Panc1 (cell line): Measurements from ENCODE around the gene PGA4.
"Not testable (repeated sequence)": the region's sequence is repeated elsewhere in the genome, so short reads cannot be mapped to it uniquely, and the experiment has no call there.

Experiments
- POLR2AphosphoS5 ChIP-seq: IDR thresholded peaks from 2 replicates; pipeline ENCODE4 v1.6.1; 2012; ENCODE audit warnings: mild to moderate bottlenecking, low read depth, low read length, moderate library complexity
- TF ChIP-seq, protein P1 (sequence below): fragments of 450-650 bp; IDR thresholded peaks from 2 replicates; pipeline ENCODE4 v1.5.1; 2017; ENCODE audit warnings: mild to moderate bottlenecking

DNA sequence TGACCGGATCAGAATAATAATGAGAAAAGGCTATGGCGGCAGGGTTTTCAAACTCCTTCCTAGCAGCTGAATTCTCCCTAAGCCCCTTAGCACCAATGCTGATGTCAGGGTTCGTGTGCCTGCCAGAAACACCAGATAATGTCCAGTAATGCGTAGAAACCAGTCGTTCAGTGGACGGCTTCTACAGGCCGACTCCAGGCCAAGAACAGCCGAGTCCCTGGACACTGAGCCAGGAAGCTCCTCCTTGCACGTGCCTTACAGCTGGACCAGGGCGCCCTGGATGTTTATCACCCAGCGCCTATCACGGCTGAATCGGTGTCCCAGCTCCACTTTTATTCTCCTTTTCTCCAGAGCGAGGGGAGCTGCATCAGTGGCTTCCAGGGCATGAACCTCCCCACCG lies 9.9 kb upstream of the PGA4 start:
- TF ChIP-seq, protein P1, sequence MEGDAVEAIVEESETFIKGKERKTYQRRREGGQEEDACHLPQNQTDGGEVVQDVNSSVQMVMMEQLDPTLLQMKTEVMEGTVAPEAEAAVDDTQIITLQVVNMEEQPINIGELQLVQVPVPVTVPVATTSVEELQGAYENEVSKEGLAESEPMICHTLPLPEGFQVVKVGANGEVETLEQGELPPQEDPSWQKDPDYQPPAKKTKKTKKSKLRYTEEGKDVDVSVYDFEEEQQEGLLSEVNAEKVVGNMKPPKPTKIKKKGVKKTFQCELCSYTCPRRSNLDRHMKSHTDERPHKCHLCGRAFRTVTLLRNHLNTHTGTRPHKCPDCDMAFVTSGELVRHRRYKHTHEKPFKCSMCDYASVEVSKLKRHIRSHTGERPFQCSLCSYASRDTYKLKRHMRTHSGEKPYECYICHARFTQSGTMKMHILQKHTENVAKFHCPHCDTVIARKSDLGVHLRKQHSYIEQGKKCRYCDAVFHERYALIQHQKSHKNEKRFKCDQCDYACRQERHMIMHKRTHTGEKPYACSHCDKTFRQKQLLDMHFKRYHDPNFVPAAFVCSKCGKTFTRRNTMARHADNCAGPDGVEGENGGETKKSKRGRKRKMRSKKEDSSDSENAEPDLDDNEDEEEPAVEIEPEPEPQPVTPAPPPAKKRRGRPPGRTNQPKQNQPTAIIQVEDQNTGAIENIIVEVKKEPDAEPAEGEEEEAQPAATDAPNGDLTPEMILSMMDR, result not testable (repeated sequence)
- TF ChIP-seq POLR2AphosphoS5, result not testable (repeated sequence)
